Sciatic nerve (tissue), 2 donors: ENCODE measurements around the gene GOLGB1. TPM values are rescaled to one million over a fixed set of nuclear protein-coding genes. Genes with fewer than 3 reads are reported as not detected.
A peak's percentile ranks its signal among the peaks of the same experiment; 100 is the strongest.
"Not testable (repeated sequence)": the region's sequence is repeated elsewhere in the genome, so short reads cannot be mapped to it uniquely, and the experiment has no call there.

Experiments used
- ATAC-seq: fragments of 200-7000 bp; cut with Tn5 transposase; one replicate; pipeline ENCODE4 v1.9.1; 2020; ENCODE audit warnings: mild to moderate bottlenecking, moderate library complexity
- DNase-seq: peaks from one replicate; pipeline ENCODE4 v3.0.0-alpha.2; 2020; ENCODE audit warnings: low spot score
- intact Hi-C: fragments of 100-400 bp; cut with DNase I; formaldehyde crosslinking; loops from one replicate; pipeline ENCODE4 v1.14.2; 2022
- total RNA-seq: library from RNA; stranded (reverse); fragmentation: NEBNext Ultra II Directional; extraction: Animal tissue kit (Norgen Biotek cat#: 25700); gene quantifications from one replicate; pipeline ENCODE4 v1.2.1, GENCODE V29; 2021
- donor health status: DM: no; HTN: no; CAD: no.
- donor health status: DM: no; HTN: no; CAD: no.

The GOLGB1 gene
- total RNA-seq, 1 donor from 2014 or later: 73.4 TPM

- no peak for DNase-seq
- peak; percentile 68 for ATAC-seq
- intact Hi-C loops: no loop called here
Observed at GRCh38 chr3:121748680-121749275, 763 bp downstream of the GOLGB1 start.

- intact Hi-C loops: no loop called here
- ATAC-seq: no peak
- no peak for DNase-seq
Observed at GRCh38 chr3:121747976-121748375, 1.6 kb downstream of the GOLGB1 start.

DNA sequence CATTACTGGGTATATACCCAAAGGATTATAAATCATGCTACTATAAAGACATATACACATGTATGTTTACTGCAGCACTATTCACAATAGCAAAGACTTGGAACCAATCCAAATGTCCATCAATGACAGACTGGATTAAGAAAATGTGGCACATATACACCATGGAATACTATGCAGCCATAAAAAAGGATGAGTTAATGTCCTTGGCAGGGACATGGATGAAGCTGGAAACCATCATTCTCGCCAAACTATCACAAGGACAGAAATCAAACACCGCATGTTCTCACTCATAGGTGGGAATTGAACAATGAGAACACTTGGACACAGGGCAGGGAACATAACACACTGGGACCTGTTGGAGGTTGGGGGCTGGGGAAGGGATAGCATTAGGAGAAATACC, 6.4 kb downstream of the GOLGB1 start:
- DNase-seq, intact Hi-C loops, ATAC-seq: not testable (repeated sequence)

DNA sequence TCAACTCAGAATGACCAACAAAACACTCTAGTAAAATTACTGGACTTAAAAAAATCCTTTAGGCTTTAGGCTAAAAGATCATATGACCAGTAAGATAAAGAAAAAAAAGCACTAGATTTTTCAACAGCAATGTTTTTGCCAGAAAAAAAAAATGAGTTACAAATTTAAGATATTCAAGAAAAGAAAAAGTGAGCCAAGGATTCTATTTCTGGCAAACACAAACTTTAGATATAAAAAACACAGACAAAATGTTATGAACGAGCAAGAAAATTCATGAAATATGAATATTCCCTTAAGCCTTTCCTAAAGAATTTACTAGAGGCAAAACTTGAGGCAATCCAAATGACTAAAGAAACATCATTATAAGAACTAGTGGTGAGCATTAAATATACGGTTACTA, 8.6 kb downstream of the GOLGB1 start:
- DNase-seq (no peak), ATAC-seq (no peak)
- intact Hi-C loops: no loop called here

GRCh38 chr3:121739902-121740301, 9.6 kb downstream of the GOLGB1 start:
- no peak for ATAC-seq
- intact Hi-C loops: no loop called here
- no peak for DNase-seq

GRCh38 chr3:121737644-121738043, 11.9 kb downstream of the GOLGB1 start:
- DNase-seq (no peak), ATAC-seq (no peak)
- intact Hi-C loops: no loop called here

DNA sequence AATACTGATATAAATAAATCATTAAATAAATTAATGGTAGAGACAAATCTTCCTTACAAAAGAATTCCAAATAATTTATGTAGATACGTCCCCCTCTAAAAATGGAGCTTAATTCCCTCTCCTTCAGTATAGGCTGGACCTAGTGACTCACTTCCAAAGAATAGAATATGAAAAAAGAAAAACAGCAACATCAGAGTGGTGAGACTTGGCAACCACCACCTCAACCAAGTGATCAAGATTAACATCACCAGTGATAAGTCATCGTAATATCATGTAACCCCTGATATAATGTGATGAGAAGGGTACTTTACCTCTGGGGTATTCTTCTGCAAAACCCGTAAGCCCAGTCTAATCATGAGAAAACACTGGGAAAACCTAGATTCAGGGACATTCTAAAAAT, 13.4 kb downstream of the GOLGB1 start:
- DNase-seq (no peak), ATAC-seq (no peak)
- intact Hi-C loops: no loop called here

DNA sequence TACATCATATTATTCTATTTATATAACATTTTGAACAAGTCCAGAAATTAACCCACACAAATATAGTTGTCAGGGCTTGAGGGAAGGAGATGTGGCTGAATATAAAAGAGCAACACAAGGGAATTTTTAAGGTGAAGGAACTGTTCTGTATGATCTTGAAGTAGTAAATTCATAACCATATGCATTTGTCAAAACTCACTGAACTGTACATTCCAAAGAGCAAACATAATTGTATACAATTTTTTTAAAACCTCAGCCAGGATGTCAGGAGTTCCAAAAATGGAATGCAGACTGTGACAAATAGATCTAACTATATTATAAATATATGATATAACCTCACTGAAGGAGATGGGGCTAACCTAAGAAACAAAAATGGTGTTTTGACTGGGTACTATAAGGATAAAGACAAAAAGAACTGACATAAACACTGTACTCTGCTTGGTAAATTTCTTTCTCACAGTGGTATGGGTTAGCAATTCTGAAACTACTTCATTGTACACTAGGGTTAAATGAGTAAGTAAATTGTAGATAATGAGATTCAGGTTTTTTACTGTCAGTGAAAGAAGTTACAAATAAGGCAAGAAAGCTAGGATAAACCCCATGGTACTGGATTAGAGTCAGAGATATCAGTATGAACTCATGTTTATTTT, 14.4 kb downstream of the GOLGB1 start:
- ATAC-seq (no peak), DNase-seq (no peak)
- intact Hi-C loops: no loop called here

DNA sequence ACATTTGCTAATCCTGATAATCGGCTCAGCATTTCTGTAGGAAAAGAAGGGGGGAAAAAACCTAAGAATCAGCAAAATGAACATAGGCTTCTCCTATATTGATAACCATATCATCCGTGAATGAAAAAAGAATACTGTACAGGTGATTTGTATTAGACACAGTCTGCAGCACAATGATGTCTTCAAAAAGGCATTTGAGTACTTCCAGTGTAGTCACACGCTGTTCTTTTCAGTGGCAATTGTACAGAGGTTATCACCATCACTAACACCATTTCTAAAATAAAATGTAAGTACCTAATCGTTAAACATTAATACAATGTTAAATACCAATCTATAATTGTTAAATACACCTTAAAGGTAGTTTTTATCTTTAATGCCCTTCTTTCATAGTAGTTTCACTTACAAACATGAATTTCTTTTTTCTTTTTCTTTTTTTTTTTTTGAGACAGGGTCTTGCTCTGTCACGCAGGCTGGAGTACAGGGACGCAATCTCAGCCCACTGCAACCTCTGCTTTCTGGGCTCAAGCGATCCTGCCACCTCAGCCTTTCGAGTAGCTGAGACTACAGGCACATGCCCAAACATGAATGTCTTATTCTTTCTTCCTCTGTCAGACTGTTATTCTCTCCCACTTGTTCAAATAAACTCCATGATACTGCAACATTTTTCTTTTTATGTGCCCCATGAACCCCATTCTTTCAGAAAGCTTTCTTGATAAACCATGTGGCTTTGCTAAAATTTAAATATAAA, 18.4 kb downstream of the GOLGB1 start:
- intact Hi-C loops: no loop called here

GRCh38 chr3:121724130-121724529, 25.4 kb downstream of the GOLGB1 start:
- no peak for ATAC-seq
- intact Hi-C loops: no loop called here
- no peak for DNase-seq

More for the DNA sequence above, 18.4 kb downstream of the GOLGB1 start:
- ATAC-seq (no peak), DNase-seq (no peak)

DNA sequence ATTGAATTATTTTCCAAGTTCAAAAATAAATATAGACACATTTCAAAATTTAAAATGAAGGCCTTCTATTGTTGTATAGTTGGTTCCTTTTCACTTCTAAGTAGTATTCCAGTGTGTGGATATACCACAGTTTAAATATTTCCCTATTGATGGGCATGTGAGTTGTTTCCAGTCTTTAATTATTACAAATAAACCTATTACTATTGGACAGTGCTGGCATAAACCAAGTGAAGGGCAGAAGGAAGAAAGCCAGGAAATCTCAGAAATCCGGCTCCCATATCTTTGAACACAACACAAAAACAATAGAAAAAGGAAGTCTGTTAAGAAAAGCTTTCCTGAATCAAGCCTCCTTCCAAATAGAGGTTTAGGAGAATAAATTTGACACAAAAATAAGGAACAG, 26.1 kb downstream of the GOLGB1 start:
- DNase-seq (no peak), ATAC-seq (no peak)
- intact Hi-C loops: no loop called here

DNA sequence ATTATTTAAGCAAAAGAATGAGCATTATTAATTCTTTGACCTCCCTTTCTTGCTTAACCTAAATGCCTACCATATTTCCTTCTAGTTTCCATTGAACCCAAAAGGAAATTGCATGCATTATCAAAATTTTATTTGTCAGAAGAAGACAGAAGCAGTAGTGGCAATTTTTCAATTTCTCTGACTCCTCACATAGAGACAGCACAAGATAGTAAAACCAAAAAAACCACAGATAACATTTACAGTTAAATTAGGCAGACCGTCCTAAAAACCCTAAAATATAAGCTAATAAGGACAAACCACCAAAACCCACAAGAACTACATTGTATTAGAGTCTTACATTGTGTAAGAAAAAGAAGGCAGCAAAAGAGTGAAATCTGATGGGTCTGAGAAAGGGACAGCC, 27.1 kb downstream of the GOLGB1 start:
- DNase-seq (no peak), ATAC-seq (no peak)
- intact Hi-C loops: no loop called here

DNA sequence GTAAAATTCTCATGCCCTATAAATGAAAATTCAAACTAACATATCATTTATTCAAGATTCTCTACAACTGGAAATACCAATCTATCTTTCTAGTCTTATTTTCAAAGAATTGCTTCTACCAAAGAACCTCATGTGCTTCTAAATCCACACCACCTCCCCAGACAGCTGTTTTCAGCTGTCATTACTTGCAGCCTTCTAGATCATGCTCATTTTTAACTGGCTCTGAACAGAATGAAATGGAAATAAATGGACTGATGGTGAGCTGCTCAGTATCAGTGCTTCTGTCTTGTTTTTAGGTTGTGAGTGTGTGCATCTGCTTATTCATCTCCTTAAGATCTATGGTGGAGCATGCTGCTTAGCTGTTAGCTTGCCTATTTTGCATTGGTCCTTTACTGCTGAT, 29.4 kb downstream of the GOLGB1 start:
- DNase-seq (no peak), ATAC-seq (no peak)
- intact Hi-C loops: no loop called here

- intact Hi-C loops: no loop called here
- no peak for ATAC-seq
- DNase-seq: no peak
Observed at GRCh38 chr3:121719423-121719822, 30.1 kb downstream of the GOLGB1 start.

- intact Hi-C loops: no loop called here
- DNase-seq (no peak), ATAC-seq (no peak)
Observed at GRCh38 chr3:121718205-121718846, 31.2 kb downstream of the GOLGB1 start.

DNA sequence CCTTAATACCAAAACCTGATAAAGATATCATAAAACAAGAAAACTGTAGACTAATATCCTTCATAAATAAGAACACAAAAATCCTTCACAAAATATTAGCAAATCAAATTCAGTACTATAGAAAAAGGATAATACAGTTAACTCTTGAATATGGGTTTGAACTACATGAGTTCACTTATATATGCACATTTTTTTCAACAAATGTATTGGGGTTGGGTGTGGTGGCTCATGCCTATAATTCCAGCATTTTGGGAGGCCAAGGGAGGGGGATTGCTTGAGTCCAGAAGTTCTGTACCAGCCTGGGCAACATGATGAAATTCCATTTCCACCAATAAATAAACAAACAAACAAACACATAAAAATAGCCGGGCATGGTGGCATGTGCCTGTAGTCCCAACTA, 39.2 kb downstream of the GOLGB1 start:
- intact Hi-C loops: no loop called here
- DNase-seq (no peak), ATAC-seq (no peak)

DNA sequence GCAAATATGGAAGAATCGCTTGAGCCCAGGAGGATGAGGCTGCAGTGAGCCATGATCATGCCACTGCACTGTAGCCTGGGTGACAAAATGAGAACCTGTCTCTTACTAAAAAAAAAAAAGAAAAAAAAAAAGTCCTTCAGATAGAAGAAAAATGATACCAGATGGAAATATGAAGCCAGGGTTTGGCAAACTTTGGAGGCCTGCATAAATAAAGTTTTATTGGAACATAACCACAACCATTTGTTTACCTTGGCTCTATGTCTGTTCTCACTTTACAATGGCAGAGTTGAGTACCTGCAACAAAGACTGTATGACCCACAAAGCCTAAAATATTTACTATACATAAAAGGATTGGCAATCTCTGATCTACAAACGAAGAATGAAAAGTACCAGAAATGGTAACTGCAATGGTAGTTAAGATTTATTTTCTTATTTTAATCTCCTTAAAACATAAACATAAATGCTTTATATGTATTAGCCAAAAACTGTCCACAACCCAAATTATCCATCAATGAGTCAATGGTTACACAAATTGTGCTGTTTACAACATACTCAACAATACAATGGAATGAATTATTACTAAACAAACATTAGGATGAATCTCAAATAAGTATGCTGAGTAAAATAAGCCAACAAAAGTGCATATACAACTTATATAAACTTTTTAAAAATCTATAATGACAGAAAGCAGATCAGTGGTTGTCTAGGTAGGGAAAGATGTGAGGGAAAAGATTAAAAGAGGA, 41.8 kb downstream of the GOLGB1 start:
- ATAC-seq (no peak), DNase-seq (no peak)
- intact Hi-C loops: no loop called here

DNA sequence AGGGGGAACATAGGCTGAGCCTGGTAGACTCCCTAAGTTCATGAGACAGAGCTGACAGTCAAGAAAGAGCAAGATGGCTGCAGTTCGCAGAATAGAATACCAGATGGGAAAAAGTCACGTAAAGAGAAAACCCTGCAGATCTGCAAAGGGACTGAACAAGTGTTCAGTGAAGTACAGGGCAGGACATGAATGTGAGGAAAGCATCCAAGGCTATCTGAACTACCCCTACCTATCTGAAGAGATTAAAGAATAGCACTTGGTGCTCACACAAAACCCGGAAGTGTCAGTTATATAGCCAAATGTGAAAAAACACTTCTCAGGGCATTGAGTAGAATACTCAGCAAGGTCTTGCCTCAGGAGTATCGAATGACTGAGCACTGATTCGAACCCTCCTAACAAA, 44.0 kb downstream of the GOLGB1 start:
- intact Hi-C loops: no loop called here
- ATAC-seq (no peak), DNase-seq (no peak)

GRCh38 chr3:121703973-121704372, 45.6 kb downstream of the GOLGB1 start:
- DNase-seq (no peak), ATAC-seq (no peak)
- intact Hi-C loops: no loop called here
